GM12875 (cell line): ENCODE measurements around the gene POU6F2.

Source experiments
- H3K4me3 ChIP-seq: one replicate; pipeline ENCODE4 v1.5.1; 2011; ENCODE audit warnings: low read depth, low read length, control low read depth
- TF ChIP-seq, protein P1 (sequence below): IDR thresholded peaks from 2 replicates; pipeline ENCODE4 v1.5.1; 2011; ENCODE audit warnings: low read depth, mild to moderate bottlenecking, control low read depth, inconsistent platforms, low read length, moderate library complexity, borderline replicate concordance; ENCODE audit not compliant: insufficient read depth

The POU6F2 gene

DNA sequence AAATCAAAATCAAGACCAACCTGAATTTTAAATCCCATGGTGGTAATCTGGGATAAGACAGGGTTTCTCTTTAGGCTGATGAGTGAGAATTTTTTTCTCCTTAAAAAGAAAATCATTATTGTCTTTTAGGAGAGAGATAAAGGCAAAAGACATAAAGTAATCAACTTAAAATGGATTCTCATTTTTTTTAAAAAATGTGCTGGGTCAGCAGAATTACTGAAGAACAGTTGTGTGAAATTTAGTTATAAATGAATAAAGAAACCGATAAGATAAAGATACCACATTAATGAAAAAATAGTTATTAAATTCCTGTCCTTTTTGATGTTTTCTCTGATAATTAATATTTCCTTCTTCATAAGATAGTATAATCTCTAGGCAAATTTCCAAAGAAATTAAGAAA, 427.2 kb downstream of the POU6F2 start:
- TF ChIP-seq, protein P1, sequence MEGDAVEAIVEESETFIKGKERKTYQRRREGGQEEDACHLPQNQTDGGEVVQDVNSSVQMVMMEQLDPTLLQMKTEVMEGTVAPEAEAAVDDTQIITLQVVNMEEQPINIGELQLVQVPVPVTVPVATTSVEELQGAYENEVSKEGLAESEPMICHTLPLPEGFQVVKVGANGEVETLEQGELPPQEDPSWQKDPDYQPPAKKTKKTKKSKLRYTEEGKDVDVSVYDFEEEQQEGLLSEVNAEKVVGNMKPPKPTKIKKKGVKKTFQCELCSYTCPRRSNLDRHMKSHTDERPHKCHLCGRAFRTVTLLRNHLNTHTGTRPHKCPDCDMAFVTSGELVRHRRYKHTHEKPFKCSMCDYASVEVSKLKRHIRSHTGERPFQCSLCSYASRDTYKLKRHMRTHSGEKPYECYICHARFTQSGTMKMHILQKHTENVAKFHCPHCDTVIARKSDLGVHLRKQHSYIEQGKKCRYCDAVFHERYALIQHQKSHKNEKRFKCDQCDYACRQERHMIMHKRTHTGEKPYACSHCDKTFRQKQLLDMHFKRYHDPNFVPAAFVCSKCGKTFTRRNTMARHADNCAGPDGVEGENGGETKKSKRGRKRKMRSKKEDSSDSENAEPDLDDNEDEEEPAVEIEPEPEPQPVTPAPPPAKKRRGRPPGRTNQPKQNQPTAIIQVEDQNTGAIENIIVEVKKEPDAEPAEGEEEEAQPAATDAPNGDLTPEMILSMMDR: no peak
- H3K4me3 ChIP-seq: no peak overlapping the region

DNA sequence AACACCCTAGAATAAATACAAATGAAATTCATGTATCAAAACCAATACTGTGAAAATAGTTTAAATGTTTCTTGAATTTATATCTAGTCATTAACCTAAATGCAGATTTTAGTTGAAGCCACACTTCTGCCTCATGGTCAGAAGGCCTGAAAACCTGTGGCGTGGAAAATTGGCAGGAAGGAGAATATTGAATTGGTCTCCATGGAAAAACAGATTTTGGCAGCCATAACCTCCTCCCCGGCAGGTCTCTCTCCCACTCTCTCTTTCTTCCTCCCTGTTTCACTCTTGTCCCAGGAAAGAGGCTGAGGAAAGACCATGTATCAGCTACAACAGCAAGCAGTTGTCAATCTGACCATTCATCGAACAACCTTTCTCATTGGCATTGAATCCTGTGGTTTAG, 427.9 kb downstream of the POU6F2 start:
- TF ChIP-seq, protein P1: no peak
- H3K4me3 ChIP-seq: no peak overlapping the region

GRCh38 chr7:39406467-39406866, 428.8 kb downstream of the POU6F2 start:
- H3K4me3 ChIP-seq: no peak overlapping the region
- TF ChIP-seq, protein P1: no peak

DNA sequence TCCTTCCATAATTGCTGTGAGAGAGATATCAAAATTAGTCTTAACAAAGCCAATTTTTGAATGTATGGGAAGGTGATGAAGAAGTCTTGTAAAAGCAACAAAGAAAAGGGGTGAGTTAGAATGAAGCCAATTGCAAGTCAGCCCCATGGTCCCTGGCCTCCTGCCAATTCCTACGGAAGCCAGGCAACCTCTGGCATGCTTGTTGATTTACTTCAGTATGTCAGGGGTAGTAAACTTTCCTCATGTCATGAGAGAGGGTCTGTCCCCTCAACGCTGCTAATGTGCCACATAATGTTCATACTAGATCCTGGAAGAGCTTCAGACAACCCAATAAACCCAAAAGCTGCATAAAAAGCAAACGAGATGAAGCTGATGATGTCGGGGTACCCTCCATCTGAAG, 429.4 kb downstream of the POU6F2 start:
- no peak overlapping the region for H3K4me3 ChIP-seq
- TF ChIP-seq, protein P1: no peak

GRCh38 chr7:39407723-39408122, 430.0 kb downstream of the POU6F2 start:
- TF ChIP-seq, protein P1: no peak

GRCh38 chr7:39408906-39409305, 431.2 kb downstream of the POU6F2 start:
- TF ChIP-seq, protein P1: no peak
- H3K4me3 ChIP-seq: no peak overlapping the region

More at GRCh38 chr7:39407723-39408122, 430.0 kb downstream of the POU6F2 start:
- no peak overlapping the region for H3K4me3 ChIP-seq

GRCh38 chr7:39410582-39410981, 432.9 kb downstream of the POU6F2 start:
- TF ChIP-seq, protein P1: no peak
- no peak overlapping the region for H3K4me3 ChIP-seq
